Spleen (tissue), 11 donors: Measurements from ENCODE around the gene CES4A. TPM values are rescaled to one million over a fixed set of nuclear protein-coding genes. Genes with fewer than 3 reads are reported as not detected.
A peak's percentile ranks its signal among the peaks of the same experiment; 100 is the strongest.

Experiments used
- DNase-seq: peaks from one replicate; pipeline ENCODE4 v3.0.0-alpha.2; 2020
- H3K27ac ChIP-seq, 8 donors: fragments of 200-600 bp; sonication (generic) in 7 of 8; 1 replicate in 4 of 8; 2 replicates in 4 of 8; pipeline versions ENCODE4 v1.5.0 to v1.8.0; 2016 to 2021; ENCODE audit warnings: inconsistent platforms in 4 of 8, mild to moderate bottlenecking in 4 of 8, moderate library complexity in 1 of 8
- H3K27me3 ChIP-seq, 7 donors: fragments of 200-600 bp; sonication (generic) in 6 of 7; replicated peaks in 1 of 7; 1 replicate in 4 of 7; 2 replicates in 3 of 7; pipeline versions ENCODE4 v1.5.0 to v1.8.0; 2016 to 2021; ENCODE audit warnings: inconsistent platforms in 3 of 7, mild to moderate bottlenecking in 1 of 7
- H3K36me3 ChIP-seq, 6 donors: fragments of 200-600 bp; sonication (generic) in 5 of 6; 1 replicate in 4 of 6; 2 replicates in 2 of 6; pipeline versions ENCODE4 v1.5.0 to v1.8.0; 2016 to 2021; ENCODE audit warnings: inconsistent platforms in 2 of 6
- H3K4me1 ChIP-seq, 6 donors: fragments of 200-600 bp; sonication (generic) in 5 of 6; 1 replicate in 3 of 6; 2 replicates in 3 of 6; pipeline versions ENCODE4 v1.5.0 to v1.8.0; 2016 to 2021; ENCODE audit warnings: inconsistent platforms in 3 of 6
- H3K4me3 ChIP-seq, 8 donors: fragments of 200-600 bp; sonication (generic) in 7 of 8; 1 replicate in 4 of 8; 2 replicates in 4 of 8; pipeline versions ENCODE4 v1.5.0 to v1.8.0; 2016 to 2021; ENCODE audit warnings: inconsistent platforms in 4 of 8, mild to moderate bottlenecking in 4 of 8, moderate library complexity in 2 of 8
- H3K9me3 ChIP-seq, 8 donors: fragments of 200-600 bp; sonication (generic) in 7 of 8; 1 replicate in 4 of 8; 2 replicates in 4 of 8; pipeline versions ENCODE4 v1.5.0 to v1.8.0; 2016 to 2021; ENCODE audit warnings: inconsistent platforms in 4 of 8
- POLR2A ChIP-seq, 3 donors: fragments of 450-650 bp; IDR thresholded peaks; one replicate each; pipeline ENCODE4 v1.5.1; 2017; ENCODE audit warnings: antibody characterized with exemption in 3 of 3, mild to moderate bottlenecking in 1 of 3
- POLR2AphosphoS5 ChIP-seq, 3 donors: sonication (generic); formaldehyde crosslinking; IDR thresholded peaks; one replicate each; pipeline ENCODE4 v1.5.1; 2017; ENCODE audit warnings: antibody characterized with exemption in 3 of 3
- WGBS, 5 donors: extraction: QIAGEN DNeasy Blood & Tissue Kit in 3 of 5; methylation state at CpG; one replicate each; pipeline versions ENCODE4 v1.1.5 to v1.1.7; 2013 to 2018; 5-methylcytosine and 5-hydroxymethylcytosine counted together
- intact Hi-C: fragments of 100-400 bp; cut with DNase I; formaldehyde crosslinking; loops from one replicate; pipeline ENCODE4 v1.15.0; 2023; ENCODE audit warnings: low total_unique reads
- polyA plus RNA-seq, 3 donors: library from polyadenylated mRNA; stranded (reverse); fragments of 200-250 nt; gene quantifications; one replicate each; pipeline ENCODE4 v1.2.1, GENCODE V29; 2013
- total RNA-seq, 7 donors: library from RNA; depleted of rRNA in 3 of 7; stranded (reverse); fragments of >200 nt in 3 of 7; fragmentation: NEBNext Ultra II Directional in 4 of 7; extraction: Animal tissue kit (Norgen Biotek cat#: 25700) in 4 of 7; gene quantifications; one replicate each; pipeline versions ENCODE4 v1.1.0 to v1.2.1, GENCODE V29; 2016 to 2021
- TF ChIP-seq, protein P1 (sequence below), 11 experiments: fragments of 200-600 bp in 7 of 11; fragments of 450-650 bp in 4 of 11; sonication (generic) in 4 of 11; IDR thresholded peaks in 8 of 11; conservative IDR thresholded peaks in 3 of 11; 1 replicate in 7 of 11; 2 replicates in 4 of 11; pipeline versions ENCODE4 v1.4.0 to v1.8.0; 2016 to 2021; ENCODE audit warnings: antibody characterized with exemption in 11 of 11, inconsistent platforms in 4 of 11, mild to moderate bottlenecking in 1 of 11
- donor health status: healthy with polysubstance abuse.
- donor health status: DM: no; HTN: no; CAD: no; lungs with moderate emphysema.
- donor health status: DM: no; HTN: no; CAD: no.
- donor health status: Bipolar disorder and iron deficiency.
- donor health status: healthy.
- donor health status: DM: no; HTN: no; CAD: no.
- donor health status: DM: yes; HTN: yes; CAD: no.

Gene CES4A
- total and polyA plus RNA-seq, 10 donors, result 5.0 to 9.9 (median 6.7) TPM

DNA sequence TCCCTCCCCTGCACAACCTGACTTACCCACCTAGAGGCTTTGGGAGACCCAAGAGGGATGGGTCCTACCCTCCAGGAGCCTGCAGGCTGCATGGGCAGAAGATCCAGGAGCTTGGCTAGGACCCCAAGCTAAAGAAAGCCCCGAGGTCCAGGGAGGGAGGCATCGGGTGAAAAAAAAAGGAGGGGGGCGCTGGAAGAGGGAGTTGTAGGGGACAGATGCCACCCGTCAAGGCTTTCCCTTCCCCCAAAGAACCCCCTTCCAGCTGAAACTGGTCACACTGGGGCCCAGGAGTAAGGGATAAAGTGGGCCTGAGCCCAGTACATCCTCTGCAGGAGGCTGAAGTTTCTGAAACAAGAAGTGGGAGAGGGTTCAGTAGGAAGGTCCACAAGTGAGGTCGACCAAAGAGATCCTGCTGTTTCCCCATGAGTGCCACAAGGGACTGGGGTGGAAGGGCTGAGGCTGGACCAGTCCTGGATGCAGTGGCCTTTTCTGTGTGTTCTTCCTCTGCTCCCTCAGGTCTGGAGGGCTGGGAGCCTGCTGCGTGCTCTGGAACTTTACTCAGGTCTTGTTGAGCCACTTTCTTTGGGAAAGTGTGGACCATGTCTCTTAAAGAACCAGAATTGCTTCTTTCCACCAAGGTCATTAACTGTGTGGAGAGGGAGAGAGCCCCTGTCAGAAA lies 26.4 kb downstream of the CES4A start:
- WGBS, 5 donors, result 47 to 60% (median 57%) methylated on average over 6 of the region's 6 CpGs
- Histone ChIP-seq H3K36me3 (no peaks in the 10 kb centered on the region), H3K9me3 (no peaks in the 10 kb centered on the region), H3K4me1 (peaks cover 5 to 26% (median 18%) of the 10 kb centered on the region in 6 donors), H3K27ac (peak overlapping the region in 7 of 8 donors; percentile 51 to 76 (median 68)), H3K4me3 (peak overlapping the region in 6 of 8 donors; percentile 45 to 80 (median 56)), H3K27me3 (peaks cover 0 to 33% (median 8%) of the 10 kb centered on the region in 7 donors)
- peak; percentile 20 for DNase-seq
- TF ChIP-seq POLR2AphosphoS5 (IDR thresholded peaks at IDR 0.05) (no peak), POLR2A (IDR thresholded peaks at IDR 0.05) (no peak)
- TF ChIP-seq, protein P1, sequence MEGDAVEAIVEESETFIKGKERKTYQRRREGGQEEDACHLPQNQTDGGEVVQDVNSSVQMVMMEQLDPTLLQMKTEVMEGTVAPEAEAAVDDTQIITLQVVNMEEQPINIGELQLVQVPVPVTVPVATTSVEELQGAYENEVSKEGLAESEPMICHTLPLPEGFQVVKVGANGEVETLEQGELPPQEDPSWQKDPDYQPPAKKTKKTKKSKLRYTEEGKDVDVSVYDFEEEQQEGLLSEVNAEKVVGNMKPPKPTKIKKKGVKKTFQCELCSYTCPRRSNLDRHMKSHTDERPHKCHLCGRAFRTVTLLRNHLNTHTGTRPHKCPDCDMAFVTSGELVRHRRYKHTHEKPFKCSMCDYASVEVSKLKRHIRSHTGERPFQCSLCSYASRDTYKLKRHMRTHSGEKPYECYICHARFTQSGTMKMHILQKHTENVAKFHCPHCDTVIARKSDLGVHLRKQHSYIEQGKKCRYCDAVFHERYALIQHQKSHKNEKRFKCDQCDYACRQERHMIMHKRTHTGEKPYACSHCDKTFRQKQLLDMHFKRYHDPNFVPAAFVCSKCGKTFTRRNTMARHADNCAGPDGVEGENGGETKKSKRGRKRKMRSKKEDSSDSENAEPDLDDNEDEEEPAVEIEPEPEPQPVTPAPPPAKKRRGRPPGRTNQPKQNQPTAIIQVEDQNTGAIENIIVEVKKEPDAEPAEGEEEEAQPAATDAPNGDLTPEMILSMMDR (IDR thresholded peaks at IDR 0.05 in 8 of 11, conservative IDR thresholded peaks at IDR 0.05 in 3 of 11), result no peak
- intact Hi-C loops, result no loop called here

DNA sequence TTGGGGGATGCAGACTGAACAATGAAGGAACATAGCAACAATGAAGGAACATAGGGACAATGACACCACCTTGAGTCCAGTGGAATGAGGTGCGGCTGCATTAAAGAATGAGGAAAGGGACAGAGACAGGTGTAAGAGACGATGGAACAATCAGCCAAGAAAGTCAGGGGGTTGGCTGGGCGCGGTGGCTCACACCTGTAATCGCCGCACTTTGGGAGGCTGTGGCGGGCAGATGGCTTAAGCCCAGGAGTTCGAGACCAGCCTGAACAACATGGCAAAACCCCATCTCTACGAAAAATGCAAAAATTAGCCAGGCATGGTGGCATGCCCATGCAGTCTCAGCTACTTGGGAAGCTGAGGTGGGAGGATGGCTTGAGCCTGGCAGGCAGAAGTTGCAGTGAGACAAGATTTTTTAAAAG lies 26.9 kb downstream of the CES4A start:
- Histone ChIP-seq H3K9me3 (no peaks in the 10 kb centered on the region), H3K4me3 (no peak overlapping the region), H3K36me3 (no peaks in the 10 kb centered on the region), H3K27me3 (peaks cover 0 to 33% (median 8%) of the 10 kb centered on the region in 7 donors), H3K27ac (no peak overlapping the region), H3K4me1 (peaks cover 5 to 26% (median 18%) of the 10 kb centered on the region in 6 donors)
- 94 to 98% (median 97%) methylated on average over 9 of the region's 9 CpGs for WGBS, 5 donors
- DNase-seq, result peak; percentile 38
- intact Hi-C loops, result no loop called here
- no peak for TF ChIP-seq POLR2AphosphoS5 (IDR thresholded peaks at IDR 0.05)
- TF ChIP-seq, protein P1 (IDR thresholded peaks at IDR 0.05 in 8 of 11, conservative IDR thresholded peaks at IDR 0.05 in 3 of 11), result no peak
- TF ChIP-seq POLR2A (IDR thresholded peaks at IDR 0.05), result no peak

DNA sequence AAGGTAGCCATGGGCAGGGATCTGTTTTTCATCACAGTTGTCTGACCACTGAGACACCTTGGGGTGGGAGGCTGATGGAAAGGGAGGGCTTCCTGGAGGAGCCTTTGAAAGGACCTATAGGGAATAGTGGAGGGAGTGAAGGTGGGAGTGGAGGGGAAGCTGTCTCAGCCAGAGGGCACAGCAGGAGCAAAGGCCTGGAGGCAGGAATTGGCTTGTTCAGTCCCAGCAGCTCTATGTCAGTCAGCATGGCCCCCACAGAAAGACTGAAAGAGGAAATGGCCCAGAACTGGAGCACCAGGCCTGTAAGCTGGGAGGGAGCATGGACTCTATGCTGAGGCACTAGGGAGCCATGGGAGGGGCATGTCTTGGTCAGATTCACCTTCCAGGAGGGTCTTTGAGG lies 27.8 kb downstream of the CES4A start:
- intact Hi-C loops, result no loop called here
- Histone ChIP-seq H3K27me3 (peaks cover 0 to 33% (median 8%) of the 10 kb centered on the region in 7 donors), H3K4me3 (no peak overlapping the region), H3K4me1 (peaks cover 5 to 26% (median 18%) of the 10 kb centered on the region in 6 donors), H3K9me3 (no peaks in the 10 kb centered on the region), H3K27ac (no peak overlapping the region), H3K36me3 (no peaks in the 10 kb centered on the region)
- no peak for TF ChIP-seq POLR2AphosphoS5 (IDR thresholded peaks at IDR 0.05)
- TF ChIP-seq, protein P1 (IDR thresholded peaks at IDR 0.05 in 8 of 11, conservative IDR thresholded peaks at IDR 0.05 in 3 of 11), result no peak
- no peak for TF ChIP-seq POLR2A (IDR thresholded peaks at IDR 0.05)
- peak; percentile 41 for DNase-seq

DNA sequence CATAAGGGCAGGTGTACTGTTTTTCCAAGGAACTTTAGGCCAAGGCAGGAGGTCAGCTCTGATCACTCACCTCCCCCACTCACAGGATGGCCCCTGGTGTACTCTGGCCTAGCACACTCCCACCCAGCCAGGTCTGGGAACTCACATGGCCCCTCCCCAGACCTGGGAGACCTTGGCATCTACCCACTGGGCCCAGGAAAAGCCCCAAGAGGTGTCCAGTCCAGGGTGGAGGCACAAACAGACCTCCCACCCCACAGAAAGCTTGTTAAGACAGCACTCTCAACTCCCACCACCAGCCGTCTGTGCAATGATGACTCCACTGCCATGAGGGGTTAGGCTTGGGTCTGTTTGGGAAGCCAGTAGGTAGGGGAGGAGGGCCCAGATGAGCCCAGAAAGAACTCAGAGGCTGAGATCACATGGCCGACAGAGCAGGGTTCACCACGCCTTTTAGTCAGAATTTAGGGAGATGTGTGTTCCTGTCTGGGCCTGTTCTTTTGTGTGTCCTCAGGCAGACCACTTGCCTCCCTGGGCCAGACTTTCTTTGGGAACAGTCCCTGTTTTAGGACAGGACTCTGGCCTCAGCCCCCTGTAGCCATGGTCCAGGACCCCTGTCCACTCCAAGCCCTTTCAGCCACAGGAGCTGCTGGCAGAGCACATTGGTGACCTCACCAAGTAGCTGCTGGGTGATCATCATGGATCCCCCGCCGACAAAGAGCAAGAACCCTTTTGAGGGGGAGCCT lies 28.5 kb downstream of the CES4A start:
- Histone ChIP-seq H3K27me3 (peaks cover 0 to 33% (median 8%) of the 10 kb centered on the region in 7 donors), H3K4me3 (no peak overlapping the region), H3K9me3 (no peaks in the 10 kb centered on the region), H3K4me1 (peaks cover 5 to 26% (median 18%) of the 10 kb centered on the region in 6 donors), H3K36me3 (no peaks in the 10 kb centered on the region), H3K27ac (no peak overlapping the region)
- TF ChIP-seq POLR2AphosphoS5 (IDR thresholded peaks at IDR 0.05) (no peak), POLR2A (IDR thresholded peaks at IDR 0.05) (no peak)
- intact Hi-C loops, result no loop called here
- WGBS, 5 donors, result 81 to 95% (median 87%) methylated on average over 5 of the region's 5 CpGs
- peak; percentile 44 for DNase-seq
